HEK293 (cell line): ENCODE results near the gene DIDO1.
A peak's percentile ranks its signal among the peaks of the same experiment; 100 is the strongest.

Experiments
- CTCF ChIA-PET: fragments of 350-600 bp; formaldehyde crosslinking; extraction: SDS; loops from one replicate; lab custom pipeline; 2021; ENCODE audit warnings: antibody characterized with exemption; lab: Yijun Ruan, JAX
- POLR2A ChIA-PET: fragments of 300-600 bp; formaldehyde crosslinking; extraction: SDS; loops from one replicate; lab custom pipeline; 2020; ENCODE audit warnings: antibody characterized with exemption, inconsistent platforms; lab: Yijun Ruan, JAX
- H3K27ac ChIP-seq: fragments of 200-500 bp; sonication (Bioruptor generic); 2 replicates; pipeline ENCODE4 v1.5.1; 2014; ENCODE audit warnings: low read depth, low read length, control low read depth, inconsistent platforms; ENCODE audit errors: extremely low read depth
- H3K36me3 ChIP-seq, 2 experiments: fragments of 200-500 bp in 1 of 2; sonication (Bioruptor generic) in 1 of 2; 1 replicate in 1 of 2; 2 replicates in 1 of 2; pipeline ENCODE4 v1.5.1; 2014 to 2017; ENCODE audit warnings: inconsistent platforms in 2 of 2, low read length in 2 of 2; ENCODE audit not compliant: control insufficient read depth in 2 of 2, insufficient read depth in 1 of 2
- H3K4me1 ChIP-seq: fragments of 200-500 bp; sonication (Bioruptor generic); 2 replicates; pipeline ENCODE4 v1.5.1; 2014; ENCODE audit warnings: mild to moderate bottlenecking, low read length, inconsistent platforms; ENCODE audit not compliant: control insufficient read depth, insufficient read depth
- H3K4me3 ChIP-seq: 2 replicates; pipeline ENCODE4 v1.5.1; 2011; ENCODE audit warnings: low read depth, mild to moderate bottlenecking, control low read depth, low read length, moderate library complexity
- H3K9me3 ChIP-seq: fragments of 200-500 bp; sonication (Bioruptor generic); 2 replicates; pipeline ENCODE4 v1.5.1; 2014; ENCODE audit warnings: low read depth, low read length, inconsistent platforms; ENCODE audit not compliant: control insufficient read depth, insufficient read depth
- BCL11A ChIP-seq: fragments of 450-650 bp; formaldehyde crosslinking; IDR thresholded peaks from 2 replicates; pipeline ENCODE4 v1.5.1; 2016; ENCODE audit warnings: low read depth, missing biosample characterization, missing genetic modification characterization
- GLIS1 ChIP-seq: fragments of 450-650 bp; formaldehyde crosslinking; IDR thresholded peaks from 2 replicates; pipeline ENCODE4 v1.5.1; 2016; ENCODE audit warnings: missing biosample characterization, missing genetic modification characterization
- IKZF3 ChIP-seq: fragments of 450-650 bp; IDR thresholded peaks from 2 replicates; pipeline ENCODE4 v1.5.0; 2018; ENCODE audit warnings: missing biosample characterization, mild to moderate bottlenecking, missing genetic modification characterization, moderate library complexity
- KLF1 ChIP-seq: fragments of 450-650 bp; formaldehyde crosslinking; IDR thresholded peaks from 2 replicates; pipeline ENCODE4 v1.5.1; 2016; ENCODE audit warnings: missing biosample characterization, missing genetic modification characterization
- KLF16 ChIP-seq: fragments of 450-650 bp; formaldehyde crosslinking; IDR thresholded peaks from 2 replicates; pipeline ENCODE4 v1.5.1; 2017; ENCODE audit warnings: missing biosample characterization, missing genetic modification characterization
- ZBTB48 ChIP-seq: fragments of 450-650 bp; formaldehyde crosslinking; IDR thresholded peaks from 2 replicates; pipeline ENCODE4 v1.5.1; 2016; ENCODE audit warnings: missing biosample characterization, missing genetic modification characterization
- ZIC2 ChIP-seq: fragments of 450-650 bp; formaldehyde crosslinking; IDR thresholded peaks from 2 replicates; pipeline ENCODE4 v1.5.1; 2016; ENCODE audit warnings: missing biosample characterization, missing genetic modification characterization
- ZNF157 ChIP-seq: fragments of 450-650 bp; formaldehyde crosslinking; IDR thresholded peaks from 2 replicates; pipeline ENCODE4 v1.5.1; 2016; ENCODE audit warnings: missing biosample characterization, missing genetic modification characterization
- ZNF175 ChIP-seq: fragments of 450-650 bp; formaldehyde crosslinking; IDR thresholded peaks from 2 replicates; pipeline ENCODE4 v1.5.1; 2016; ENCODE audit warnings: missing biosample characterization, missing genetic modification characterization
- ZNF23 ChIP-seq: fragments of 450-650 bp; formaldehyde crosslinking; IDR thresholded peaks from 2 replicates; pipeline ENCODE4 v1.5.1; 2016; ENCODE audit warnings: missing biosample characterization, missing genetic modification characterization, borderline replicate concordance
- ZNF239 ChIP-seq: fragments of 450-650 bp; formaldehyde crosslinking; IDR thresholded peaks from 2 replicates; pipeline ENCODE4 v1.5.1; 2016; ENCODE audit warnings: missing biosample characterization, missing genetic modification characterization
- ZNF48 ChIP-seq: fragments of 450-650 bp; formaldehyde crosslinking; IDR thresholded peaks from 2 replicates; pipeline ENCODE4 v1.5.1; 2016; ENCODE audit warnings: missing biosample characterization, missing genetic modification characterization
- ZNF561 ChIP-seq: fragments of 450-650 bp; IDR thresholded peaks from 2 replicates; pipeline ENCODE4 v1.5.1; 2018; ENCODE audit warnings: missing biosample characterization, missing genetic modification characterization, borderline replicate concordance
- ZNF600 ChIP-seq: fragments of 450-650 bp; formaldehyde crosslinking; IDR thresholded peaks from 2 replicates; pipeline ENCODE4 v1.5.1; 2016; ENCODE audit warnings: missing biosample characterization, missing genetic modification characterization
- ZNF610 ChIP-seq: fragments of 450-650 bp; formaldehyde crosslinking; IDR thresholded peaks from 2 replicates; pipeline ENCODE4 v1.5.1; 2016; ENCODE audit warnings: missing biosample characterization, missing genetic modification characterization, borderline replicate concordance
- TF ChIP-seq, protein P1 (sequence below): fragments of 450-650 bp; formaldehyde crosslinking; IDR thresholded peaks from 2 replicates; pipeline ENCODE4 v1.5.1; 2016; ENCODE audit warnings: missing biosample characterization, missing genetic modification characterization
- TF ChIP-seq, protein P2 (sequence below): fragments of 450-650 bp; formaldehyde crosslinking; IDR thresholded peaks from 2 replicates; pipeline ENCODE4 v1.5.1; 2016; ENCODE audit warnings: missing biosample characterization, missing genetic modification characterization
- TF ChIP-seq, protein P3 (sequence below): fragments of 450-650 bp; formaldehyde crosslinking; IDR thresholded peaks from 2 replicates; pipeline ENCODE4 v1.5.1; 2016; ENCODE audit warnings: missing biosample characterization, missing genetic modification characterization, low read depth

The DIDO1 gene

GRCh38 chr20:62935968-62936585 lies 9.8 kb upstream of the DIDO1 start:
- peak overlapping the region; percentile 88 for H3K4me3 ChIP-seq
- peaks cover 8 to 39% of the 10 kb centered on the region in 2 experiments for H3K36me3 ChIP-seq

GRCh38 chr20:62935204-62935967 lies 9.1 kb upstream of the DIDO1 start:
- no peak for TF ChIP-seq ZNF239
- no peak for TF ChIP-seq BCL11A (tag by site-specific recombination)
- TF ChIP-seq ZNF23 (tag by site-specific recombination), result no peak
- TF ChIP-seq, protein P1, sequence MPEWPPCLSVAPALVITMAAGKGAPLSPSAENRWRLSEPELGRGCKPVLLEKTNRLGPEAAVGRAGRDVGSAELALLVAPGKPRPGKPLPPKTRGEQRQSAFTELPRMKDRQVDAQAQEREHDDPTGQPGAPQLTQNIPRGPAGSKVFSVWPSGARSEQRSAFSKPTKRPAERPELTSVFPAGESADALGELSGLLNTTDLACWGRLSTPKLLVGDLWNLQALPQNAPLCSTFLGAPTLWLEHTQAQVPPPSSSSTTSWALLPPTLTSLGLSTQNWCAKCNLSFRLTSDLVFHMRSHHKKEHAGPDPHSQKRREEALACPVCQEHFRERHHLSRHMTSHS (tag by site-specific recombination), result no peak
- TF ChIP-seq, all 188 proteins: peak for 0

More at GRCh38 chr20:62935968-62936585, 9.8 kb upstream of the DIDO1 start:
- TF ChIP-seq GLIS1 (tag by site-specific recombination) (no peak), ZNF561 (no peak), ZNF600 (no peak), ZNF48 (tag by site-specific recombination) (no peak), ZIC2 (tag by site-specific recombination) (no peak), KLF1 (tag by site-specific recombination) (no peak), ZBTB48 (tag by site-specific recombination) (no peak), ZNF175 (tag by site-specific recombination) (no peak), ZNF610 (no peak), IKZF3 (tag by site-specific recombination) (no peak), ZNF157 (no peak), KLF16 (tag by site-specific recombination) (no peak)
- TF ChIP-seq, protein P2, sequence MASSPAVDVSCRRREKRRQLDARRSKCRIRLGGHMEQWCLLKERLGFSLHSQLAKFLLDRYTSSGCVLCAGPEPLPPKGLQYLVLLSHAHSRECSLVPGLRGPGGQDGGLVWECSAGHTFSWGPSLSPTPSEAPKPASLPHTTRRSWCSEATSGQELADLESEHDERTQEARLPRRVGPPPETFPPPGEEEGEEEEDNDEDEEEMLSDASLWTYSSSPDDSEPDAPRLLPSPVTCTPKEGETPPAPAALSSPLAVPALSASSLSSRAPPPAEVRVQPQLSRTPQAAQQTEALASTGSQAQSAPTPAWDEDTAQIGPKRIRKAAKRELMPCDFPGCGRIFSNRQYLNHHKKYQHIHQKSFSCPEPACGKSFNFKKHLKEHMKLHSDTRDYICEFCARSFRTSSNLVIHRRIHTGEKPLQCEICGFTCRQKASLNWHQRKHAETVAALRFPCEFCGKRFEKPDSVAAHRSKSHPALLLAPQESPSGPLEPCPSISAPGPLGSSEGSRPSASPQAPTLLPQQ (tag by site-specific recombination), result no peak
- TF ChIP-seq, protein P3, sequence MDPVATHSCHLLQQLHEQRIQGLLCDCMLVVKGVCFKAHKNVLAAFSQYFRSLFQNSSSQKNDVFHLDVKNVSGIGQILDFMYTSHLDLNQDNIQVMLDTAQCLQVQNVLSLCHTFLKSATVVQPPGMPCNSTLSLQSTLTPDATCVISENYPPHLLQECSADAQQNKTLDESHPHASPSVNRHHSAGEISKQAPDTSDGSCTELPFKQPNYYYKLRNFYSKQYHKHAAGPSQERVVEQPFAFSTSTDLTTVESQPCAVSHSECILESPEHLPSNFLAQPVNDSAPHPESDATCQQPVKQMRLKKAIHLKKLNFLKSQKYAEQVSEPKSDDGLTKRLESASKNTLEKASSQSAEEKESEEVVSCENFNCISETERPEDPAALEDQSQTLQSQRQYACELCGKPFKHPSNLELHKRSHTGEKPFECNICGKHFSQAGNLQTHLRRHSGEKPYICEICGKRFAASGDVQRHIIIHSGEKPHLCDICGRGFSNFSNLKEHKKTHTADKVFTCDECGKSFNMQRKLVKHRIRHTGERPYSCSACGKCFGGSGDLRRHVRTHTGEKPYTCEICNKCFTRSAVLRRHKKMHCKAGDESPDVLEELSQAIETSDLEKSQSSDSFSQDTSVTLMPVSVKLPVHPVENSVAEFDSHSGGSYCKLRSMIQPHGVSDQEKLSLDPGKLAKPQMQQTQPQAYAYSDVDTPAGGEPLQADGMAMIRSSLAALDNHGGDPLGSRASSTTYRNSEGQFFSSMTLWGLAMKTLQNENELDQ (tag by site-specific recombination), result no peak
- peaks cover 9% of the 10 kb centered on the region; the same call in 1 of the 2 replicates for H3K4me1 ChIP-seq
- ChIA-PET CTCF (interaction anchor here (1.4 to 2.2 kb wide), 4 partner anchors 15 to 36 kb away, joined by 3 to 12 read pairs (median 6); no protein-coding TSS in a partner anchor), POLR2A (interaction anchor here (0.8 to 2.2 kb wide), 5 partner anchors 9 to 34 kb away, joined by 3 to 13 read pairs (median 5); partner anchors contain the start of gene DIDO1)
- H3K27ac ChIP-seq, result no peak overlapping the region
- no peaks in the 10 kb centered on the region for H3K9me3 ChIP-seq

More at GRCh38 chr20:62935204-62935967, 9.1 kb upstream of the DIDO1 start:
- Histone ChIP-seq H3K36me3 (peaks cover 8 to 34% of the 10 kb centered on the region in 2 experiments; a peak in 2 of 3 replicates), H3K27ac (no peak overlapping the region), H3K4me1 (peaks cover 9% of the 10 kb centered on the region; the same call in 1 of the 2 replicates), H3K9me3 (no peaks in the 10 kb centered on the region), H3K4me3 (no peak overlapping the region)
- ChIA-PET POLR2A (interaction anchor here (1.2 to 2.1 kb wide), 2 partner anchors 8 to 18 kb away, joined by 4 to 5 read pairs; no protein-coding TSS in a partner anchor), CTCF (interaction anchor here (0.7 to 2.2 kb wide), 8 partner anchors 14 to 269 kb away, joined by 3 to 12 read pairs (median 4); no protein-coding TSS in a partner anchor)
